K562 (cell line): Measurements from ENCODE around the gene SLC25A53. TPM values are rescaled to one million over a fixed set of nuclear protein-coding genes. Genes with fewer than 3 reads are reported as not detected.

Experiments
- CXXC5 ChIP-seq: fragments of 250-450 bp; sonication (Bioruptor Pico); IDR thresholded peaks from 2 replicates; pipeline ENCODE4 v1.8.0; 2022; ENCODE audit warnings: inconsistent platforms, mild to moderate bottlenecking, moderate library complexity
- EP300 ChIP-seq: IDR thresholded peaks from 2 replicates; pipeline ENCODE4 v1.6.1; 2012; ENCODE audit warnings: low read length, improper control_type of control experiment
- HDAC1 ChIP-seq, 2 experiments: fragments of 450-650 bp; IDR thresholded peaks; 2 replicates each; pipeline ENCODE4 v1.6.1; 2016 to 2017; ENCODE audit warnings: inconsistent platforms in 1 of 2, mild to moderate bottlenecking in 1 of 2, moderate library complexity in 1 of 2
- HNRNPK ChIP-seq: fragments of 200-400 bp; formaldehyde crosslinking; IDR thresholded peaks from one replicate; pipeline ENCODE4 v1.6.1; 2018; ENCODE audit warnings: mild to moderate bottlenecking, low read depth, low read length; ENCODE audit not compliant: poor library complexity, severe bottlenecking
- MCM2 ChIP-seq: fragments of 450-650 bp; IDR thresholded peaks from 2 replicates; pipeline ENCODE4 v1.6.1; 2017; ENCODE audit warnings: low read depth, mild to moderate bottlenecking
- MCM5 ChIP-seq: fragments of 450-650 bp; IDR thresholded peaks from 2 replicates; pipeline ENCODE4 v1.6.1; 2016; ENCODE audit warnings: low read depth
- PHF8 ChIP-seq: fragments of 200-600 bp; sonication (generic); IDR thresholded peaks from 2 replicates; pipeline ENCODE4 v1.6.1; 2012; ENCODE audit warnings: mixed run types, mild to moderate bottlenecking, inconsistent platforms, low read length, moderate library complexity, borderline replicate concordance
- SMARCC2 ChIP-seq: fragments of 450-650 bp; IDR thresholded peaks from 2 replicates; pipeline ENCODE4 v1.6.1; 2017; ENCODE audit warnings: antibody characterized with exemption, moderate library complexity, mild to moderate bottlenecking, low read depth
- polyA plus RNA-seq, 8 experiments: library from polyadenylated mRNA; depleted of rRNA in 4 of 8; stranded (reverse) in 5 of 8; unstranded in 3 of 8; fragments of >200 nt; fragmentation: Nextera tagmentation in 2 of 8; fragmentation: Illumina TruSeq in 1 of 8; extraction: Ambion mirVana in 2 of 8; extraction: Trizol in 1 of 8; gene quantifications; 2 replicates each; pipeline versions ENCODE4 v1.2.1 to v1.2.3, GENCODE V29; 2011 to 2014; ENCODE audit warnings: inconsistent platforms in 1 of 8, missing spikeins in 1 of 8
- total RNA-seq, 7 experiments: library from RNA; depleted of rRNA in 6 of 7; stranded (reverse); fragments of >200 nt in 6 of 7; fragmentation: Illumina TruSeq in 2 of 7; extraction: Trizol in 2 of 7; gene quantifications; 2 replicates each; pipeline versions ENCODE4 v1.2.1 to v1.2.3, GENCODE V29; 2011 to 2021; ENCODE audit warnings: low replicate concordance in 1 of 7
- TF ChIP-seq, protein P1 (sequence below), 2 experiments: fragments of 450-650 bp; formaldehyde crosslinking in 1 of 2; IDR thresholded peaks; 2 replicates each; pipeline versions ENCODE4 v1.4.0 to v1.6.1; 2014 to 2020; ENCODE audit warnings: mild to moderate bottlenecking in 2 of 2, borderline replicate concordance in 1 of 2, low read depth in 1 of 2
- TF ChIP-seq, protein P2 (sequence below): fragments of 250-450 bp; sonication (Bioruptor Pico); IDR thresholded peaks from 2 replicates; pipeline ENCODE4 v1.9.0; 2021; ENCODE audit warnings: mild to moderate bottlenecking, inconsistent platforms
- TF ChIP-seq, protein P3 (sequence below): fragments of 250-450 bp; sonication (Bioruptor Pico); IDR thresholded peaks from 2 replicates; pipeline ENCODE4 v1.8.0; 2021; ENCODE audit warnings: mild to moderate bottlenecking, moderate library complexity
- TF ChIP-seq, protein P4 (sequence below): fragments of 450-650 bp; IDR thresholded peaks from 2 replicates; pipeline ENCODE4 v1.6.1; 2014; ENCODE audit warnings: low read depth, mild to moderate bottlenecking, moderate library complexity, borderline replicate concordance

SLC25A53 gene
- total and polyA plus RNA-seq, 9 of the 15 experiments (the other 6 are each of a cell fraction or from before 2014, with no cell fraction given) = 2.4 to 8.6 (median 5.6) TPM

DNA sequence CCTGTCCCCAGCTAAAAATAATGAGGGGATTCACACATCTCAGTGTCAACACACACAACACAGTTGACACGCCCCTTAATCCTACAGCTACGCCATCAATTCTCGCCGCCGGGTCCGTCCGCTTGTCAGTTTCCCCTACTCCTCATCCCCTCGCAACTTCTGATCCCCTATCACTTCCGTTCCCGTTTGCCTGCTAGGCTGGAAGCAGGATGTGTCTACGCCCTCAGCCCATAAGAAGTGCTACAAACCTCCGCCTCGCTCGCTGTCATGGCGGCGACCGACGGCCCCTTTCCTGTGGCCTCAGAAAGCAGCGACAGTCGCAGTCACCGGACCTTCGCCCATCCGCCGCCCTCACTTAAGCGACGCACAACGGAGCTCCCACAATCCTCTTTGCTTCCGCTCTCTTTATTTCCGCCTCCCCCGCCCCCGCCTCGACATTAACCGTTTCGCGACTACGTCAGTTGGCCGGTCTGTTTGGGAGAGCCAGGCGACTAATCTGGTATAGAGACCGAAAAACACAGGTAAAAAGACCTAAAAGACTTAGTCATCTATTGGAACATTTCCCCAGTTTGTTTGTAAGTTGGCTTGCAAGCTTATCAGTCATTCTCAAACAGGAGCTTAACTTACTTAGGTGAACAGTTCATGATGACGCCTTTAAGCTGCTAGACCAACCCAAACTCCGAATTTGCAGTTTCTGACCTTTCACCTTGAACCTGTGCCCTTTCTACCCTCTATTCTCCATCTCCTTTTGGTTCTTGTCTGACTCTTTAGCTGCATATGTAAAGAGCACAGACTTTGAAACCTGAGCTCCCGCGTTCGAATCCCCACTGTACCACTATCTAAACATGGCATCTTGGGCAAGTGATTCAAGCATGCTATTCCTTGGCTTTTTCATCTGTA, at the start of gene SLC25A53 (continued):
- TF ChIP-seq, protein P1, sequence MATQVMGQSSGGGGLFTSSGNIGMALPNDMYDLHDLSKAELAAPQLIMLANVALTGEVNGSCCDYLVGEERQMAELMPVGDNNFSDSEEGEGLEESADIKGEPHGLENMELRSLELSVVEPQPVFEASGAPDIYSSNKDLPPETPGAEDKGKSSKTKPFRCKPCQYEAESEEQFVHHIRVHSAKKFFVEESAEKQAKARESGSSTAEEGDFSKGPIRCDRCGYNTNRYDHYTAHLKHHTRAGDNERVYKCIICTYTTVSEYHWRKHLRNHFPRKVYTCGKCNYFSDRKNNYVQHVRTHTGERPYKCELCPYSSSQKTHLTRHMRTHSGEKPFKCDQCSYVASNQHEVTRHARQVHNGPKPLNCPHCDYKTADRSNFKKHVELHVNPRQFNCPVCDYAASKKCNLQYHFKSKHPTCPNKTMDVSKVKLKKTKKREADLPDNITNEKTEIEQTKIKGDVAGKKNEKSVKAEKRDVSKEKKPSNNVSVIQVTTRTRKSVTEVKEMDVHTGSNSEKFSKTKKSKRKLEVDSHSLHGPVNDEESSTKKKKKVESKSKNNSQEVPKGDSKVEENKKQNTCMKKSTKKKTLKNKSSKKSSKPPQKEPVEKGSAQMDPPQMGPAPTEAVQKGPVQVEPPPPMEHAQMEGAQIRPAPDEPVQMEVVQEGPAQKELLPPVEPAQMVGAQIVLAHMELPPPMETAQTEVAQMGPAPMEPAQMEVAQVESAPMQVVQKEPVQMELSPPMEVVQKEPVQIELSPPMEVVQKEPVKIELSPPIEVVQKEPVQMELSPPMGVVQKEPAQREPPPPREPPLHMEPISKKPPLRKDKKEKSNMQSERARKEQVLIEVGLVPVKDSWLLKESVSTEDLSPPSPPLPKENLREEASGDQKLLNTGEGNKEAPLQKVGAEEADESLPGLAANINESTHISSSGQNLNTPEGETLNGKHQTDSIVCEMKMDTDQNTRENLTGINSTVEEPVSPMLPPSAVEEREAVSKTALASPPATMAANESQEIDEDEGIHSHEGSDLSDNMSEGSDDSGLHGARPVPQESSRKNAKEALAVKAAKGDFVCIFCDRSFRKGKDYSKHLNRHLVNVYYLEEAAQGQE (IDR thresholded peaks at IDR 0.05; ENCODE audit: borderline replicate concordance) = no peak
- TF ChIP-seq, protein P1 (CRISPR knock-in tag; IDR thresholded peaks at IDR 0.05; ENCODE audit: low read depth) = no peak
- peak in 1 of 2 experiments; percentile 86; a peak in 2 of 4 replicates for TF ChIP-seq HDAC1 (IDR thresholded peaks at IDR 0.05)
- peak; percentile 81 for TF ChIP-seq CXXC5 (CRISPR knock-in tag)
- TF ChIP-seq MCM2 = no peak
- TF ChIP-seq HNRNPK = no peak
- TF ChIP-seq SMARCC2 = no peak
- no peak for TF ChIP-seq MCM5
- TF ChIP-seq, protein P2, sequence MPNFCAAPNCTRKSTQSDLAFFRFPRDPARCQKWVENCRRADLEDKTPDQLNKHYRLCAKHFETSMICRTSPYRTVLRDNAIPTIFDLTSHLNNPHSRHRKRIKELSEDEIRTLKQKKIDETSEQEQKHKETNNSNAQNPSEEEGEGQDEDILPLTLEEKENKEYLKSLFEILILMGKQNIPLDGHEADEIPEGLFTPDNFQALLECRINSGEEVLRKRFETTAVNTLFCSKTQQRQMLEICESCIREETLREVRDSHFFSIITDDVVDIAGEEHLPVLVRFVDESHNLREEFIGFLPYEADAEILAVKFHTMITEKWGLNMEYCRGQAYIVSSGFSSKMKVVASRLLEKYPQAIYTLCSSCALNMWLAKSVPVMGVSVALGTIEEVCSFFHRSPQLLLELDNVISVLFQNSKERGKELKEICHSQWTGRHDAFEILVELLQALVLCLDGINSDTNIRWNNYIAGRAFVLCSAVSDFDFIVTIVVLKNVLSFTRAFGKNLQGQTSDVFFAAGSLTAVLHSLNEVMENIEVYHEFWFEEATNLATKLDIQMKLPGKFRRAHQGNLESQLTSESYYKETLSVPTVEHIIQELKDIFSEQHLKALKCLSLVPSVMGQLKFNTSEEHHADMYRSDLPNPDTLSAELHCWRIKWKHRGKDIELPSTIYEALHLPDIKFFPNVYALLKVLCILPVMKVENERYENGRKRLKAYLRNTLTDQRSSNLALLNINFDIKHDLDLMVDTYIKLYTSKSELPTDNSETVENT (CRISPR knock-in tag) = no peak
- TF ChIP-seq, protein P3, sequence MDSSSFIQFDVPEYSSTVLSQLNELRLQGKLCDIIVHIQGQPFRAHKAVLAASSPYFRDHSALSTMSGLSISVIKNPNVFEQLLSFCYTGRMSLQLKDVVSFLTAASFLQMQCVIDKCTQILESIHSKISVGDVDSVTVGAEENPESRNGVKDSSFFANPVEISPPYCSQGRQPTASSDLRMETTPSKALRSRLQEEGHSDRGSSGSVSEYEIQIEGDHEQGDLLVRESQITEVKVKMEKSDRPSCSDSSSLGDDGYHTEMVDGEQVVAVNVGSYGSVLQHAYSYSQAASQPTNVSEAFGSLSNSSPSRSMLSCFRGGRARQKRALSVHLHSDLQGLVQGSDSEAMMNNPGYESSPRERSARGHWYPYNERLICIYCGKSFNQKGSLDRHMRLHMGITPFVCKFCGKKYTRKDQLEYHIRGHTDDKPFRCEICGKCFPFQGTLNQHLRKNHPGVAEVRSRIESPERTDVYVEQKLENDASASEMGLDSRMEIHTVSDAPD (CRISPR knock-in tag) = no peak
- TF ChIP-seq, protein P4, sequence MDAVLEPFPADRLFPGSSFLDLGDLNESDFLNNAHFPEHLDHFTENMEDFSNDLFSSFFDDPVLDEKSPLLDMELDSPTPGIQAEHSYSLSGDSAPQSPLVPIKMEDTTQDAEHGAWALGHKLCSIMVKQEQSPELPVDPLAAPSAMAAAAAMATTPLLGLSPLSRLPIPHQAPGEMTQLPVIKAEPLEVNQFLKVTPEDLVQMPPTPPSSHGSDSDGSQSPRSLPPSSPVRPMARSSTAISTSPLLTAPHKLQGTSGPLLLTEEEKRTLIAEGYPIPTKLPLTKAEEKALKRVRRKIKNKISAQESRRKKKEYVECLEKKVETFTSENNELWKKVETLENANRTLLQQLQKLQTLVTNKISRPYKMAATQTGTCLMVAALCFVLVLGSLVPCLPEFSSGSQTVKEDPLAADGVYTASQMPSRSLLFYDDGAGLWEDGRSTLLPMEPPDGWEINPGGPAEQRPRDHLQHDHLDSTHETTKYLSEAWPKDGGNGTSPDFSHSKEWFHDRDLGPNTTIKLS = peak; percentile 55; the same call in 1 of the 2 replicates
- peak; percentile 70; the same call in 1 of the 2 replicates for TF ChIP-seq PHF8
- TF ChIP-seq EP300 = no peak
